Tibial nerve (tissue), 4 donors: ENCODE results near the gene CSF1. TPM values are rescaled to one million over a fixed set of nuclear protein-coding genes. Genes with fewer than 3 reads are reported as not detected.
A peak's percentile ranks its signal among the peaks of the same experiment; 100 is the strongest.
"Not testable (repeated sequence)": the region's sequence is repeated elsewhere in the genome, so short reads cannot be mapped to it uniquely, and the experiment has no call there.

Source experiments
- DNase-seq, 2 donors: peaks; one replicate each; pipeline ENCODE4 v3.0.0-alpha.2; 2019; ENCODE audit warnings: low spot score in 2 of 2
- H3K27ac ChIP-seq, 4 donors: fragments of 200-600 bp; sonication (generic) in 3 of 4; one replicate each; pipeline ENCODE4 v1.5.1; 2017 to 2019; ENCODE audit warnings: mild to moderate bottlenecking in 1 of 4
- H3K27me3 ChIP-seq, 2 donors: fragments of 200-600 bp; sonication (generic) in 1 of 2; one replicate each; pipeline versions ENCODE4 v1.5.1 to v1.6.0; 2017 to 2019
- H3K36me3 ChIP-seq, 3 donors: fragments of 200-600 bp; sonication (generic); one replicate each; pipeline ENCODE4 v1.5.1; 2018 to 2019
- H3K4me1 ChIP-seq, 4 donors: fragments of 200-600 bp; sonication (generic) in 3 of 4; one replicate each; pipeline ENCODE4 v1.5.1; 2017 to 2019
- H3K4me3 ChIP-seq, 4 donors: fragments of 200-600 bp; sonication (generic) in 3 of 4; one replicate each; pipeline ENCODE4 v1.5.1; 2017 to 2019; ENCODE audit warnings: mild to moderate bottlenecking in 1 of 4, moderate library complexity in 1 of 4
- H3K9me3 ChIP-seq, 4 donors: fragments of 200-600 bp; sonication (generic) in 3 of 4; one replicate each; pipeline ENCODE4 v1.5.1; 2017 to 2019
- CTCF ChIP-seq, 5 experiments: fragments of 200-600 bp in 3 of 5; fragments of 450-650 bp in 2 of 5; sonication (generic) in 3 of 5; IDR thresholded peaks; one replicate each; pipeline ENCODE4 v1.5.1; 2016 to 2019; ENCODE audit warnings: antibody characterized with exemption in 5 of 5, mild to moderate bottlenecking in 3 of 5, moderate library complexity in 2 of 5
- EP300 ChIP-seq, 2 donors: sonication (generic); formaldehyde crosslinking; IDR thresholded peaks; one replicate each; pipeline ENCODE4 v1.6.1; 2017; ENCODE audit warnings: antibody characterized with exemption in 2 of 2, mild to moderate bottlenecking in 1 of 2
- POLR2A ChIP-seq, 2 donors: fragments of 450-650 bp; IDR thresholded peaks; one replicate each; pipeline ENCODE4 v1.6.1; 2017; ENCODE audit warnings: antibody characterized with exemption in 2 of 2, mild to moderate bottlenecking in 2 of 2, moderate library complexity in 2 of 2
- WGBS, 2 donors: methylation state at CpG; one replicate each; pipeline ENCODE4 v1.1.5; 2018; 5-methylcytosine and 5-hydroxymethylcytosine counted together
- total RNA-seq, 4 donors: library from RNA; depleted of rRNA; stranded (reverse); fragments of >200 nt; gene quantifications; one replicate each; pipeline ENCODE4 v1.1.0, GENCODE V29; 2016

The CSF1 gene
- total RNA-seq, result 100 to 1,000 TPM in 2 of 4 donors, 10 to 100 TPM in 2; 66.8 to 124 (median 90.8) TPM

- H3K27ac ChIP-seq, result peak within 1 kb of the TSS; percentile 80 to 90 (median 83)
- no peaks in the 10 kb centered on the region for H3K9me3 ChIP-seq
- peak within 1 kb of the TSS; percentile 54 to 82 (median 80) for H3K4me3 ChIP-seq
- WGBS, 2 donors, result 2 to 4% methylated on average over 25 to 44 of the region's 45 CpGs
- H3K4me1 ChIP-seq, result peaks cover 0 to 56% (median 20%) of the 10 kb centered on the region in 4 donors
- H3K27me3 ChIP-seq, result no peaks in the 10 kb centered on the region
- peak; percentile 85 to 93 for DNase-seq
- TF ChIP-seq CTCF (IDR thresholded peaks at IDR 0.05) (no peak), POLR2A (IDR thresholded peaks at IDR 0.05) (peak; percentile 27 to 65), EP300 (IDR thresholded peaks at IDR 0.05) (peak in 1 of 2 donors; percentile 87)
- H3K36me3 ChIP-seq, result peaks cover 0 to 10% (median 0%) of the 10 kb centered on the region in 3 donors
Measured at GRCh38 chr1:109910123-109910962, at the start of gene CSF1. CSF1 (plus strand) TSS chr1:109910849; CDS start chr1:109911024, 175 bp downstream.

GRCh38 chr1:109861616-109862015 is 49.0 kb upstream of the CSF1 start:
- H3K27ac ChIP-seq, H3K27me3 ChIP-seq, H3K9me3 ChIP-seq, H3K36me3 ChIP-seq, DNase-seq, H3K4me3 ChIP-seq: not testable (repeated sequence)
- 84 to 88% methylated on average over 2 of the region's 2 CpGs for WGBS, 2 donors
- H3K4me1 ChIP-seq, result peaks cover 0 to 25% (median 12%) of the 10 kb centered on the region in 4 donors

- Histone ChIP-seq H3K27me3 (no peaks in the 10 kb centered on the region), H3K9me3 (no peaks in the 10 kb centered on the region), H3K4me1 (peaks cover 0 to 25% (median 12%) of the 10 kb centered on the region in 4 donors), H3K36me3 (no peaks in the 10 kb centered on the region), H3K4me3 (no peak overlapping the region), H3K27ac (peak overlapping the region in 3 of 4 donors; percentile 35 to 71 (median 66))
- no peak for TF ChIP-seq EP300 (IDR thresholded peaks at IDR 0.05)
- no peak for TF ChIP-seq POLR2A (IDR thresholded peaks at IDR 0.05)
- TF ChIP-seq CTCF (IDR thresholded peaks at IDR 0.05), result no peak
- no peak for DNase-seq
Measured at GRCh38 chr1:109863667-109864046, 47.0 kb upstream of the CSF1 start.

GRCh38 chr1:109864047-109864822 is 46.4 kb upstream of the CSF1 start:
- Histone ChIP-seq H3K36me3 (no peaks in the 10 kb centered on the region), H3K27me3 (no peaks in the 10 kb centered on the region), H3K27ac (peak overlapping the region; percentile 14 to 71 (median 50)), H3K9me3 (no peaks in the 10 kb centered on the region), H3K4me3 (no peak overlapping the region), H3K4me1 (peaks cover 0 to 25% (median 12%) of the 10 kb centered on the region in 4 donors)
- no peak for TF ChIP-seq CTCF (IDR thresholded peaks at IDR 0.05)
- no peak for TF ChIP-seq EP300 (IDR thresholded peaks at IDR 0.05)
- no peak for DNase-seq
- WGBS, 2 donors, result 51 to 59% methylated on average over 5 of the region's 5 CpGs

GRCh38 chr1:109864930-109865612 is 45.6 kb upstream of the CSF1 start:
- TF ChIP-seq EP300 (IDR thresholded peaks at IDR 0.05) (peak in 1 of 2 donors; percentile 51), CTCF (IDR thresholded peaks at IDR 0.05) (no peak), POLR2A (IDR thresholded peaks at IDR 0.05) (no peak)
- no peaks in the 10 kb centered on the region for H3K36me3 ChIP-seq
- H3K27ac ChIP-seq, result peak overlapping the region; percentile 14 to 71 (median 50)
- 31 to 35% methylated on average over 12 of the region's 12 CpGs for WGBS, 2 donors
- no peaks in the 10 kb centered on the region for H3K27me3 ChIP-seq
- H3K9me3 ChIP-seq, result no peaks in the 10 kb centered on the region
- peak in 1 of 2 donors; percentile 60 for DNase-seq
- H3K4me1 ChIP-seq, result peaks cover 0 to 25% (median 12%) of the 10 kb centered on the region in 4 donors
- H3K4me3 ChIP-seq, result no peak overlapping the region
